ENCODE measurements around the gene TMEM181.
"Not testable (repeated sequence)": the region's sequence is repeated elsewhere in the genome, so short reads cannot be mapped to it uniquely, and the experiment has no call there.

Gene TMEM181

DNA sequence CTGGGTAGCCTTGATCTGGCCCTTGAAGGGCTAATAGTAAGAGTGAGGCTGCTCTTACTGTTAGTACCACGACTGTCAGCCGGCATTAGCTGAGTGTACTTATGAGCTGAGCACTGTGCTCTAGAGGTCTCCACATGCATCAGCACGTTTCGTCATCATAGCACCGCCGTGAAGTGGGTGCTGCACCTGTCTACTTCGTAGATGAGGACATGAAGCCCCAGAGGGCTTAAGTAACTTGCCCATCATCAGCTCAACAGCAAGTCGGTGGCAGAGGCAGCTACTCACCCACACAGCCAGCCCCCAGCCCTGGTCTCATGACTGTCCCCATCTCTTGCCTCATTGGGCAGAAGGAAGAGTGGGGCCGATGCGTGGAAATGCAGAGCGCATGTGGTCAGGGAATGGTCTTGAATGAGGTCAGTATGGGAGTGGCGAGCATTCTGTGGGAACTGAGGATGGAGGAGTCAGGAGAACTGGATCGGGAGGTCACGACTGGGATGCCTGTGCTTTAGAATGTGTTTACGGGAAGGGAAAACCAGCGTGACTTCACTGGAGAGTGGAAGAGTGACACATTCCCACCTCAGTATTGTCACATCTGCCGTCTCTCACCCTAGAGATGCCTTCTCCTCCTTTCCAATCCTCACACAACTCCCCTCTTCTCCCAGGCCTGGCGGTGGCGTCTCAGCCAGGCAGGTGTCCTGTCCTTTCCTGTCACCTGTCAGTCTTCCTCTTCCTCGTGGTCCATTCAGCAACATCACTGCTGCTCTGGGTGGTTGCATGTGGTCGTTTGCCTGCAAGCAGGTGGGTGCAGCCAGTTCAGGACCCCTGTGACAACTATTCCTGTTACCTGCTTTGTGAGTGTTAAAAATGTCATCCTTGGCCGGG, 95.9 kb downstream of the TMEM181 start:
- Mint-ChIP-seq H3K27me3 (ENCODE audit: low read depth, poor library complexity) (peaks cover 8% of the 10 kb centered on the region), H3K4me3 (no peak overlapping the region), H3K36me3 (ENCODE audit: low read depth) (no peaks in the 10 kb centered on the region), H3K27ac (peak overlapping the region; percentile 57), H3K9me3 (no peaks in the 10 kb centered on the region), H3K4me1 (peaks cover 29% of the 10 kb centered on the region)
- TF ChIP-seq, protein P1, sequence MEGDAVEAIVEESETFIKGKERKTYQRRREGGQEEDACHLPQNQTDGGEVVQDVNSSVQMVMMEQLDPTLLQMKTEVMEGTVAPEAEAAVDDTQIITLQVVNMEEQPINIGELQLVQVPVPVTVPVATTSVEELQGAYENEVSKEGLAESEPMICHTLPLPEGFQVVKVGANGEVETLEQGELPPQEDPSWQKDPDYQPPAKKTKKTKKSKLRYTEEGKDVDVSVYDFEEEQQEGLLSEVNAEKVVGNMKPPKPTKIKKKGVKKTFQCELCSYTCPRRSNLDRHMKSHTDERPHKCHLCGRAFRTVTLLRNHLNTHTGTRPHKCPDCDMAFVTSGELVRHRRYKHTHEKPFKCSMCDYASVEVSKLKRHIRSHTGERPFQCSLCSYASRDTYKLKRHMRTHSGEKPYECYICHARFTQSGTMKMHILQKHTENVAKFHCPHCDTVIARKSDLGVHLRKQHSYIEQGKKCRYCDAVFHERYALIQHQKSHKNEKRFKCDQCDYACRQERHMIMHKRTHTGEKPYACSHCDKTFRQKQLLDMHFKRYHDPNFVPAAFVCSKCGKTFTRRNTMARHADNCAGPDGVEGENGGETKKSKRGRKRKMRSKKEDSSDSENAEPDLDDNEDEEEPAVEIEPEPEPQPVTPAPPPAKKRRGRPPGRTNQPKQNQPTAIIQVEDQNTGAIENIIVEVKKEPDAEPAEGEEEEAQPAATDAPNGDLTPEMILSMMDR (IDR thresholded peaks at IDR 0.05): no peak
- DNase-seq: no peak

DNA sequence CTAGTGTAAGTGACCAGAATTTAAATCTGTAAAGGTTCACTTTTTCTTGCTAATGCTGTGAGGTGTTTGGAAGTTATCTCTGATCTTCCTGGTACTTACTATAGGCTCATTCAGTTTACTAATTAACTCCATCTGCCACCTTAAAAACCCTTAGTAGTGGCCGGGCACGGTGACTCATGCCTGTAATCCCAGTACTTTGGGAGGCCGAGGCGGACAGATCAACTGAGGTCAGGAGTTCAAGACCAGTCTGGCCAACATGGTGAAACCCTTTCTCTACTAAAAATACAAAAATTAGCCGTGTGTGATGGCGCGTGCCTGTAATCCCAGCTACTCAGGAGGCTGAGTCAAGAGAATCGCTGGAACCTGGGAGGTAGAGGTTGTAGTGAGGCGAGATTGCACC, 97.1 kb downstream of the TMEM181 start:
- not testable (repeated sequence) for H3K4me3 Mint-ChIP-seq; H3K36me3 Mint-ChIP-seq (ENCODE audit: low read depth); H3K27ac Mint-ChIP-seq; H3K27me3 Mint-ChIP-seq (ENCODE audit: low read depth, poor library complexity); DNase-seq; H3K9me3 Mint-ChIP-seq
- H3K4me1 Mint-ChIP-seq: peaks cover 29% of the 10 kb centered on the region

DNA sequence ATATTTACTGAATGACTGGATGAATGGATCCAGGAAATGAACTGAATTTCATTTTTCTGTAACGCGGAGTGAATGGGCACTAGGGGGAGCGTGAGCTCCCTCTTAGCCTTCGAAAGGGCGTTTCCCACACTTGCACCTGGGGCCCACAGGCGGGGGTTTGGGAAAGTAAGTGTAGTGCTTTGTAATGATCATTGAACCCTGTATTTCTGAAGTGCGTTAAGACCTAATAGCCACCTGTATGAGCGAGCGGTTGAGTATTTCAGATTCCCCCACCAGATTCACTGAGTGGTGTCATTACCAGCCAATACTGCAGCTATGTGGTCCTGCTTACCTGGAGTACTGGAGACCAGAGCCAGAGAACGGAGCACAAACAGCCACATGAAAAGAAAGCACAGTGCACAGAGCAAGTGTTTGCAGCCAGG, 100.5 kb downstream of the TMEM181 start:
- no peak for DNase-seq
- TF ChIP-seq, protein P1 (IDR thresholded peaks at IDR 0.05): peak; percentile 32
- no peaks in the 10 kb centered on the region for H3K9me3 Mint-ChIP-seq

DNA sequence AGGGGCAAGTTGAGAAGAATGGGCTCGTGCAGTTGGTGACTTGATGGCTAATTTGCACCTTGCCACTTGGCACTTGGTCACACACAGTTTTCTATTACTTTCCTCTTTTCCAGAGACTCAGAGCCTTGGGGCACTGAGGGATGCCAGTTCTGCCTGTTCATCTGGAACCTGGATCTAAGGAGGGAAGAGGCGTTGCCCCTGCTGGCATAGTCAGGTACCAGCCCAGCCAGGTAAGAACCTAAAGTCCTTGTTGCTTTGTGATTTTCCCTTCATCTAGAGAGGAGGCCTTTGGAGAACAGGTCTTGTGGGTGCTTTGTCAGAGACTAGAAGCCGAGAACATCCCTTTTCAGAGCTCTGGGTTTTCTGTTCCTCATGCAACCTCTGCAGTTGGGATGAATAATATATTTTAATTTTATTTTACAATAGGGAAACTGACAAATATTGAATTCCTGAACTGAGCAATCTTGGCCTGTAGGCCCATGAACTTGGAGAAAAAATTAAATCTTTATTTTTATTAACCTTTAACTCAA, 101.3 kb downstream of the TMEM181 start:
- no peaks in the 10 kb centered on the region for H3K36me3 Mint-ChIP-seq (ENCODE audit: low read depth)

More for the DNA sequence above, 100.5 kb downstream of the TMEM181 start:
- Mint-ChIP-seq H3K4me1 (peaks cover 30% of the 10 kb centered on the region), H3K27ac (no peak overlapping the region), H3K27me3 (ENCODE audit: low read depth, poor library complexity) (peaks cover 10% of the 10 kb centered on the region), H3K36me3 (ENCODE audit: low read depth) (no peaks in the 10 kb centered on the region), H3K4me3 (no peak overlapping the region)

DNA sequence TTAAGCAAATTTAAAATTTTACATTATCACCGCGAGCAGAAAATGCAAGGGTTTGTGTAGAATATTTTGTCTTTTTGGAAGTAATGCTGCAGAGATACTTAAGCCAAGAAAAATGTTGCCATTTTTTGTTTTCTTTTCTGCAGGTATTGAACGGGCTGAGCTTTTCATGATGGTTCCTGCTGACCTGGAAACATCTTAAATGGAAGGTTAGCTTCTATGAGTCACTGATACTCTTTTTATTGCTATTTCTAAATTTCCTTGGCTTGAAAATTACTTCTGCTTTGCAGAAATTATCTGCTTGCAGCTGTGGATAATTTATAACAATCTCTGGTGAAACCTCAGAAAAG, 102.7 kb downstream of the TMEM181 start:
- H3K9me3 Mint-ChIP-seq: no peaks in the 10 kb centered on the region
- peaks cover 35% of the 10 kb centered on the region for H3K4me1 Mint-ChIP-seq
- no peak for DNase-seq
- peaks cover 13% of the 10 kb centered on the region for H3K27me3 Mint-ChIP-seq (ENCODE audit: low read depth, poor library complexity)
- no peak overlapping the region for H3K4me3 Mint-ChIP-seq
- H3K27ac Mint-ChIP-seq: no peak overlapping the region
- TF ChIP-seq, protein P1 (IDR thresholded peaks at IDR 0.05): no peak
- H3K36me3 Mint-ChIP-seq (ENCODE audit: low read depth): no peaks in the 10 kb centered on the region

More for the DNA sequence above, 101.3 kb downstream of the TMEM181 start:
- Mint-ChIP-seq H3K27me3 (ENCODE audit: low read depth, poor library complexity) (peaks cover 13% of the 10 kb centered on the region), H3K4me1 (peaks cover 23% of the 10 kb centered on the region), H3K4me3 (no peak overlapping the region), H3K9me3 (no peaks in the 10 kb centered on the region), H3K27ac (no peak overlapping the region)
- DNase-seq: no peak
- TF ChIP-seq, protein P1 (IDR thresholded peaks at IDR 0.05): no peak

DNA sequence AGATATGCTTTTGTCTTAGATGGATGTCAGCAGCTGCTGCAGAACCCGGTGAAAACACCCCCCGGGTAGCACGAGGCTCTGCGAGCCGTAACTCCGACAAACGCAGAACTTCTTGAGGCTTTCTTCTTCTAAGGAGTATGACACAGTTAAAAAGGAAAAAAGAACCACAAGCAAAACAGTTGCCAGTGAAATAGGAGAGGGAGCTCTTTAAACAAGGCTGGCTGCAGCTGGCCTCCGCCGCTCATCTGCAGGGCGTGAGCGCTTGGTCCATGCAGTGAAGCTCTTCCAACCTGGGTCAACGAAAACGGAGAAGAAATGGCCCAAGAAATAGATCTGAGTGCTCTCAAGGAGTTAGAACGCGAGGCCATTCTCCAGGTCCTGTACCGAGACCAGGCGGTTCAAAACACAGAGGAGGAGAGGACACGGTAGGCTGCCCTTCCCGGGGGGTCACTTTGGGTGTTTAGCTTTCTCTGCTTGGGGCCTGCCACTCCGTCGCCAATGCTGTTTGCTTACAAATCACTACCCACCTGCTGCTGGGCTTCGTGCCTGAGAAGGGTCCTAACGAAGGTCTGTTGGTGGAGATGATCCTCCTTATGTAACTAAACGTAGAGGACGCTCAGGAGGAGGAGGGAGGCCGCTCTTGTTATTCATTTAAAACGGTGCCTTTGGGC, 103.2 kb downstream of the TMEM181 start:
- H3K9me3 Mint-ChIP-seq: no peaks in the 10 kb centered on the region
- peaks cover 13% of the 10 kb centered on the region for H3K27me3 Mint-ChIP-seq (ENCODE audit: low read depth, poor library complexity)
- peak; percentile 16 for DNase-seq
- TF ChIP-seq, protein P1 (IDR thresholded peaks at IDR 0.05): no peak
- peak overlapping the region; percentile 54 for H3K27ac Mint-ChIP-seq
- H3K4me1 Mint-ChIP-seq: peaks cover 37% of the 10 kb centered on the region
- peak overlapping the region; percentile 39 for H3K4me3 Mint-ChIP-seq
- no peaks in the 10 kb centered on the region for H3K36me3 Mint-ChIP-seq (ENCODE audit: low read depth)

Data from nephron progenitor cell (in vitro differentiated cells).